ENCODE data around the gene PLEKHN1.

The PLEKHN1 gene

GRCh38 chr1:931380-932172 is 34.7 kb upstream of the PLEKHN1 start:
- DNase-seq = no peak

- DNase-seq = no peak
These were observed 34.1 kb upstream of the PLEKHN1 start for GRCh38 chr1:932173-932510.

GRCh38 chr1:932776-933602 is 33.3 kb upstream of the PLEKHN1 start:
- DNase-seq = no peak

GRCh38 chr1:933603-933940 is 32.7 kb upstream of the PLEKHN1 start:
- no peak for DNase-seq

- DNase-seq = no peak
These were observed 31.1 kb upstream of the PLEKHN1 start for GRCh38 chr1:934991-935750.

GRCh38 chr1:935751-936231 is 30.5 kb upstream of the PLEKHN1 start:
- DNase-seq = no peak

GRCh38 chr1:936348-937264 is 29.7 kb upstream of the PLEKHN1 start:
- no peak for DNase-seq

GRCh38 chr1:937521-937920 is 28.8 kb upstream of the PLEKHN1 start:
- no peak for DNase-seq

GRCh38 chr1:938088-938683 is 28.1 kb upstream of the PLEKHN1 start:
- DNase-seq = no peak

GRCh38 chr1:938711-939489 is 27.4 kb upstream of the PLEKHN1 start:
- no peak for DNase-seq

GRCh38 chr1:939511-940106 is 26.7 kb upstream of the PLEKHN1 start:
- DNase-seq = no peak

GRCh38 chr1:940107-941014 is 25.9 kb upstream of the PLEKHN1 start:
- no peak for DNase-seq

- no peak for DNase-seq
These were observed 25.2 kb upstream of the PLEKHN1 start for GRCh38 chr1:941015-941587.

GRCh38 chr1:941588-942383 is 24.5 kb upstream of the PLEKHN1 start:
- no peak for DNase-seq

GRCh38 chr1:942411-942821 is 23.9 kb upstream of the PLEKHN1 start:
- DNase-seq = no peak

GRCh38 chr1:942864-943533 is 23.3 kb upstream of the PLEKHN1 start:
- no peak for DNase-seq

GRCh38 chr1:943545-944340 is 22.5 kb upstream of the PLEKHN1 start:
- no peak for DNase-seq

All from activated CD4-positive, alpha-beta T cell treated with anti-CD3 and anti-CD28 coated beads, Interleukin-10, Interleukin-2, amounts not matched to agents 100 ng/mL and 50 ng/mL, durations not matched to agents 16 hours and 8 hours (primary cell).